ENCODE results near the gene FST. TPM values are rescaled to one million over a fixed set of nuclear protein-coding genes. Genes with fewer than 3 reads are reported as not detected.

Gene FST
- total RNA-seq, 1 donor from 2014 or later, result 16.9 TPM

GRCh38 chr5:53472720-53473510 lies 7.5 kb upstream of the FST start:
- DNase-seq (ENCODE audit: low spot score), result no peak
- ATAC-seq, result no peak

- ATAC-seq (no peak), DNase-seq (ENCODE audit: low spot score) (no peak)
Observed at GRCh38 chr5:53473633-53474032, 6.8 kb upstream of the FST start.

- no peak for DNase-seq (ENCODE audit: low spot score)
- no peak for ATAC-seq
Observed at GRCh38 chr5:53475320-53475719, 5.1 kb upstream of the FST start.

- no peak for DNase-seq (ENCODE audit: low spot score)
- ATAC-seq, result no peak
Observed at GRCh38 chr5:53476019-53476418, 4.4 kb upstream of the FST start.

- DNase-seq (ENCODE audit: low spot score) (peak; percentile 89), ATAC-seq (peak; percentile 61)
Observed at GRCh38 chr5:53476531-53477480, 3.6 kb upstream of the FST start.

- ATAC-seq (peak; percentile 38), DNase-seq (ENCODE audit: low spot score) (peak; percentile 58)
Observed at GRCh38 chr5:53478411-53479044, 1.9 kb upstream of the FST start.

GRCh38 chr5:53479045-53479589 lies 1.3 kb upstream of the FST start:
- no peak for DNase-seq (ENCODE audit: low spot score)
- no peak for ATAC-seq

GRCh38 chr5:53479590-53480415 lies 626 bp upstream of the FST start:
- ATAC-seq, result peak; percentile 60
- DNase-seq (ENCODE audit: low spot score), result peak; percentile 80

- DNase-seq (ENCODE audit: low spot score) (no peak), ATAC-seq (no peak)
Observed at GRCh38 chr5:53481159-53481886, 894 bp downstream of the FST start.

GRCh38 chr5:53481887-53482716 lies 1.7 kb downstream of the FST start:
- ATAC-seq (peak; percentile 45), DNase-seq (ENCODE audit: low spot score) (peak; percentile 91)

- ATAC-seq (peak; percentile 52), DNase-seq (ENCODE audit: low spot score) (peak; percentile 90)
Observed at GRCh38 chr5:53482717-53483638, 2.5 kb downstream of the FST start.

GRCh38 chr5:53487436-53487835 lies 7.0 kb downstream of the FST start:
- ATAC-seq (no peak), DNase-seq (ENCODE audit: low spot score) (no peak)

- ATAC-seq, result no peak
- DNase-seq (ENCODE audit: low spot score), result no peak
Observed at GRCh38 chr5:53488195-53488722, 7.8 kb downstream of the FST start.

- ATAC-seq (peak; percentile 48), DNase-seq (ENCODE audit: low spot score) (no peak)
Observed at GRCh38 chr5:53490747-53491146, 10.3 kb downstream of the FST start.

- peak; percentile 59 for ATAC-seq
- no peak for DNase-seq (ENCODE audit: low spot score)
Observed at GRCh38 chr5:53501054-53501453, 20.6 kb downstream of the FST start.

- DNase-seq (ENCODE audit: low spot score), result no peak
- ATAC-seq, result no peak
Observed at GRCh38 chr5:53503562-53504218, 23.3 kb downstream of the FST start.

- no peak for ATAC-seq
- no peak for DNase-seq (ENCODE audit: low spot score)
Observed at GRCh38 chr5:53507013-53507412, 26.6 kb downstream of the FST start.
